Smooth muscle cell (in vitro differentiated cells): ENCODE data around the gene MYO18B. TPM values are rescaled to one million over a fixed set of nuclear protein-coding genes. Genes with fewer than 3 reads are reported as not detected.
"Not testable (repeated sequence)": the region's sequence is repeated elsewhere in the genome, so short reads cannot be mapped to it uniquely, and the experiment has no call there.

Experiments used
- DNase-seq: peaks from one replicate; lab custom pipeline; 2025; ENCODE audit not compliant: unreplicated experiment; lab: John Stamatoyannopoulos, UW
- H2AFZ ChIP-seq: fragments of 200-600 bp; sonication (generic); 2 replicates; pipeline ENCODE4 v1.6.0; 2016; ENCODE audit warnings: antibody characterized with exemption, low read depth, mild to moderate bottlenecking
- H3F3A ChIP-seq: fragments of 200-600 bp; sonication (generic); 2 replicates; pipeline ENCODE4 v1.6.0; 2017; ENCODE audit warnings: antibody characterized with exemption, low read depth
- H3K27ac ChIP-seq: fragments of 200-600 bp; sonication (generic); 2 replicates; pipeline ENCODE4 v1.5.1; 2016; ENCODE audit warnings: low read depth, mild to moderate bottlenecking
- H3K27me3 ChIP-seq: fragments of 200-600 bp; sonication (generic); 2 replicates; pipeline ENCODE4 v1.6.1; 2016; ENCODE audit warnings: low read depth, mild to moderate bottlenecking
- H3K36me3 ChIP-seq: fragments of 200-600 bp; sonication (generic); 2 replicates; pipeline ENCODE4 v1.5.1; 2016; ENCODE audit warnings: low read depth
- H3K4me1 ChIP-seq: fragments of 200-600 bp; sonication (generic); 2 replicates; pipeline ENCODE4 v1.5.1; 2016; ENCODE audit warnings: low read depth
- H3K4me2 ChIP-seq: fragments of 200-600 bp; sonication (generic); 2 replicates; pipeline ENCODE4 v1.6.0; 2016; ENCODE audit warnings: mild to moderate bottlenecking
- H3K4me3 ChIP-seq: fragments of 200-600 bp; sonication (generic); 2 replicates; pipeline ENCODE4 v1.5.1; 2016; ENCODE audit warnings: mild to moderate bottlenecking
- H3K79me2 ChIP-seq: fragments of 200-600 bp; sonication (generic); 2 replicates; pipeline ENCODE4 v1.6.0; 2016; ENCODE audit warnings: low read depth, mild to moderate bottlenecking
- H3K9ac ChIP-seq: fragments of 200-600 bp; sonication (generic); 2 replicates; pipeline ENCODE4 v1.6.0; 2016; ENCODE audit warnings: low read depth
- H3K9me3 ChIP-seq: fragments of 200-600 bp; sonication (generic); replicated peaks from 2 replicates; pipeline ENCODE4 v1.5.1; 2016; ENCODE audit warnings: low read depth
- H4K20me1 ChIP-seq: fragments of 200-600 bp; sonication (generic); 2 replicates; pipeline ENCODE4 v1.6.0; 2016; ENCODE audit warnings: low read depth
- WGBS: methylation state at CpG from one replicate; pipeline ENCODE4 v1.1.7; 2016; ENCODE audit warnings: low lambda C conversion rate; 5-methylcytosine and 5-hydroxymethylcytosine counted together
- polyA plus RNA-seq: library from polyadenylated mRNA; unstranded; fragments of >200 nt; fragmentation: Nextera tagmentation; extraction: Ambion mirVana; gene quantifications from 2 replicates; pipeline ENCODE4 v1.2.1, GENCODE V29; 2016
- total RNA-seq: library from RNA; depleted of rRNA; stranded (reverse); fragments of >200 nt; gene quantifications from 2 replicates; pipeline ENCODE4 v1.2.3, GENCODE V29; 2014
- TF ChIP-seq, protein P1 (sequence below): fragments of 200-600 bp; sonication (generic); IDR thresholded peaks from 2 replicates; pipeline ENCODE4 v1.5.1; 2017; ENCODE audit warnings: borderline replicate concordance, mild to moderate bottlenecking, antibody characterized with exemption; ENCODE audit not compliant: insufficient read depth, poor library complexity, severe bottlenecking

MYO18B gene
- total and polyA plus RNA-seq, 2 experiments from 2014 or later = 0.13 to 1.2 TPM

DNA sequence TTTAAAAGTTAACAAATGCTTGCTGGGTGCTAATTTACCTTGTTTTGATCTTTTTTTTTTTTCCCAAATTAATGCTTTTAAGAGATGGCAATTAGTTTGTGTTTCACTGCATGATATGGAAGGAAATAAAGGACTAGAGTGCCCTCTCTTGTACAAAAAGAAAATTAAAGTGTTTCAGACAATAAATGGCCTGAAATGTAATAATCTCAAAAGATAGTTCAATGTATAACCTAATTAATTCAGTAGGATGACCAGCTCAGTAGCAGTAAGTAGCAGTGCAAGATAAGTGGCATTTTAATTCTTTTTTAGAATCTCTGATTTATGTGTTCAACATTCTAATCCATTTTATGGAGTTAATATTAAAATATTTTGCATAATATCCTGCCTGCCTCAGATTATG, 39.9 kb upstream of the MYO18B start:
- no peak overlapping the region for H2AFZ ChIP-seq
- no peaks in the 10 kb centered on the region for H4K20me1 ChIP-seq
- H3K4me2 ChIP-seq = peak overlapping the region; percentile 14
- H3K9me3 ChIP-seq = no peaks in the 10 kb centered on the region
- no peaks in the 10 kb centered on the region for H3F3A ChIP-seq
- no peak overlapping the region for H3K27ac ChIP-seq
- H3K9ac ChIP-seq = no peak overlapping the region
- TF ChIP-seq, protein P1, sequence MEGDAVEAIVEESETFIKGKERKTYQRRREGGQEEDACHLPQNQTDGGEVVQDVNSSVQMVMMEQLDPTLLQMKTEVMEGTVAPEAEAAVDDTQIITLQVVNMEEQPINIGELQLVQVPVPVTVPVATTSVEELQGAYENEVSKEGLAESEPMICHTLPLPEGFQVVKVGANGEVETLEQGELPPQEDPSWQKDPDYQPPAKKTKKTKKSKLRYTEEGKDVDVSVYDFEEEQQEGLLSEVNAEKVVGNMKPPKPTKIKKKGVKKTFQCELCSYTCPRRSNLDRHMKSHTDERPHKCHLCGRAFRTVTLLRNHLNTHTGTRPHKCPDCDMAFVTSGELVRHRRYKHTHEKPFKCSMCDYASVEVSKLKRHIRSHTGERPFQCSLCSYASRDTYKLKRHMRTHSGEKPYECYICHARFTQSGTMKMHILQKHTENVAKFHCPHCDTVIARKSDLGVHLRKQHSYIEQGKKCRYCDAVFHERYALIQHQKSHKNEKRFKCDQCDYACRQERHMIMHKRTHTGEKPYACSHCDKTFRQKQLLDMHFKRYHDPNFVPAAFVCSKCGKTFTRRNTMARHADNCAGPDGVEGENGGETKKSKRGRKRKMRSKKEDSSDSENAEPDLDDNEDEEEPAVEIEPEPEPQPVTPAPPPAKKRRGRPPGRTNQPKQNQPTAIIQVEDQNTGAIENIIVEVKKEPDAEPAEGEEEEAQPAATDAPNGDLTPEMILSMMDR = peak; percentile 48
- no peak for DNase-seq
- no peaks in the 10 kb centered on the region for H3K36me3 ChIP-seq
- no peaks in the 10 kb centered on the region for H3K79me2 ChIP-seq
- peaks cover 10% of the 10 kb centered on the region for H3K4me1 ChIP-seq
- H3K27me3 ChIP-seq = no peaks in the 10 kb centered on the region
- H3K4me3 ChIP-seq = no peak overlapping the region

DNA sequence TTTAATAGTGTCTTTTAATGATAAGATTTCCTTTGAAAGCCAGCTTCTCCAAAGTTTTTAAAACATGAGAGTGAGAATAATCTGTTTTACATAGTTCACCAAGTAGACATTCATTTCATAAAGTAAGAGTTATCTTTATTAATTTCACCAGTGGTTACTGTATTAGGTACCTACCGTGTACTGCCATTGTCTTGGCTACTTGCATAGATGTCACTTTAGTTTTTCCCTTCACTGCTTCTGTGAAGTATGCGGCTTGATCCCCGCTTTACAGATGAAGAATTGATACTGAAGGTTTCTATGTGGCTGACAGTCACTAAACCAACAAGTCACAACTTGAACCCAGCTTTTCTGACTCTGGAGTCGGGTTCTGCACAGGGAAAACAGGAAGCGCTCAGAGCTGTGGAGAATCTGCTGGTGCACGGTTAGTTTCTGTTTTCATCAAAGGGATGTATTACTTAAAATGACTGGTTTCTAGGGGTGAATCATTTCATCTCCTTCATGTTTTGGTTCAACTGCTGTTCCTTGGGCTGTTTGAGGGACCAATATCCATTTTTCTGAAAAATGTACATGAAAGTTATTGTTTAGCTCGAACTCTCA, 39.3 kb upstream of the MYO18B start:
- Histone ChIP-seq H4K20me1 (no peaks in the 10 kb centered on the region), H3F3A (no peaks in the 10 kb centered on the region), H3K36me3 (no peaks in the 10 kb centered on the region), H3K4me3 (no peak overlapping the region), H3K9me3 (no peaks in the 10 kb centered on the region), H2AFZ (no peak overlapping the region), H3K9ac (no peak overlapping the region), H3K4me2 (no peak overlapping the region), H3K4me1 (peaks cover 10% of the 10 kb centered on the region), H3K27me3 (no peaks in the 10 kb centered on the region), H3K27ac (no peak overlapping the region), H3K79me2 (no peaks in the 10 kb centered on the region)
- TF ChIP-seq, protein P1 = no peak
- no peak for DNase-seq
- 92% methylated on average over 7 of the region's 7 CpGs for WGBS

DNA sequence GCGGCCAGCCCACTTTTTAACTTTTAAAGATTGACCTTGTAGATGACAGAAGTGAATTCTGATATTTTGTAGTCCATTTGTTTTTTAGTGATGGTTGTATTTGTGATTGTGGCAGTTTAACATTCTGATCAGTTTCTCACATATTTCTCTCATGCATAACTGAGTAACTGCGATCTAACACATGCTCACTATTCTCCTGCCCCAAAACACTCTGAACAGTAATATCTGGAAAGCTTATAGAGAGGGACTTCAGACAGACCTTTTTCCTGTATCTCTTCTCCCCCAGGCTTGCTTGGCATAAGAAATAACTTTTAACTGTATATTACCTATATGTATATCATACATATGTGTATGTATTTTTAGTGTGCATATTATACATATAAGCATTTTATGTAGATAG, 37.3 kb upstream of the MYO18B start:
- Histone ChIP-seq H3K36me3 (no peaks in the 10 kb centered on the region), H3K27me3 (no peaks in the 10 kb centered on the region), H3K27ac (no peak overlapping the region), H3K4me2 (no peak overlapping the region), H3K4me3 (no peak overlapping the region), H4K20me1 (no peaks in the 10 kb centered on the region), H3K79me2 (no peaks in the 10 kb centered on the region), H2AFZ (no peak overlapping the region), H3K9ac (no peak overlapping the region), H3K4me1 (peaks cover 10% of the 10 kb centered on the region), H3F3A (no peaks in the 10 kb centered on the region), H3K9me3 (no peaks in the 10 kb centered on the region)
- no peak for DNase-seq
- TF ChIP-seq, protein P1 = no peak
- 98% methylated on average over 2 of the region's 2 CpGs for WGBS

DNA sequence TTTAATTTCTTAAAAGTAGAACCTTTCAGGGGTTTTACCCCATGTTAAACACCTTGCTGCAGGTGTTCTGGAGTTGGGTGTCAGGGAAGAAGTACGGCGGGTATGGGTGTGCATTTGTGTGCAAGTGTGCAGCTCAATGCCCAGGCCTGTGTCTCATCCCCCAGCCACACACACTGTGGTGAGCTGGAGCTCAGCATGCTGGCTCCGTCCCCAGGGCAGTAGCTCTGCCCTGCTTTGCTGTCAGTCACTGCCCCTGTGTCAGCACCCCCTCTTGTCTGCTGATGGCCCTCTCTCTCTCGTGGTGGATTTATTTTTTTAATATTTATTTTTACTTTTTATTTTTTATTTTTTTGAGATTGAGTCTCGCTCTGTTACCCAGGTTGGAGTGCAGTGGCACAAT, 35.8 kb upstream of the MYO18B start:
- Histone ChIP-seq H3F3A (no peaks in the 10 kb centered on the region), H3K9me3 (no peaks in the 10 kb centered on the region), H3K79me2 (no peaks in the 10 kb centered on the region), H3K27me3 (no peaks in the 10 kb centered on the region), H3K36me3 (no peaks in the 10 kb centered on the region), H4K20me1 (no peaks in the 10 kb centered on the region), H3K27ac (no peak overlapping the region), H3K4me2 (no peak overlapping the region), H3K4me1 (peaks cover 7% of the 10 kb centered on the region), H3K9ac (no peak overlapping the region), H3K4me3 (no peak overlapping the region), H2AFZ (no peak overlapping the region)
- TF ChIP-seq, protein P1 = no peak
- DNase-seq = no peak
- 97% methylated on average over 5 of the region's 5 CpGs for WGBS

DNA sequence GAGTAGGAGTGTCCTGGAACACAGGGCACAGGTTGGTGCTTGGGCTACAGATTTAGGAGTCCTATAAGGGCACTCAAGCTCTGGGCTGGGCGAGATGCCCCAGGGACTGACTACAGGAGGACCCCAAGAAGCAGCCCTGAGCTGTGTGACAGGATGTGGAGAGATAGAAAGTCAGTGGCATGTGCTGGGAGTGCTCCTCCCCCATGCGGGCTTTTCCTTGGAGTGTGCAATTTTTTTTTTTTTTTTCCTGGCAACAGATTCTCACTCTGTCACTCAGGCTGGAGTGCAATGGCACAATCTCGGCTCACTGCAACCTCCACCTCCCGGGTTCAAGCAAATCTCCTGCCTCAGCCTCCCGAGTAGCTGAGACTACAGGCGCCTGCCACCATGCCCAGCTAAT, 33.6 kb upstream of the MYO18B start:
- not testable (repeated sequence) for H3K9ac ChIP-seq, DNase-seq, H3K4me3 ChIP-seq, H3K4me1 ChIP-seq, H3K9me3 ChIP-seq, H3K4me2 ChIP-seq, H2AFZ ChIP-seq, H3K36me3 ChIP-seq, H3F3A ChIP-seq, H3K27me3 ChIP-seq, H4K20me1 ChIP-seq, H3K79me2 ChIP-seq, H3K27ac ChIP-seq
- 91% methylated on average over 6 of the region's 6 CpGs for WGBS
